HG03432 (cell line): Measurements from ENCODE around the gene HOXA13.

Source experiments
- ATAC-seq: cut with Tn5 transposase; IDR thresholded peaks from one replicate; pipeline ENCODE4 v1.9.1; 2021; ENCODE audit warnings: mild to moderate bottlenecking, moderate library complexity; ENCODE audit not compliant: unreplicated experiment

Gene HOXA13

GRCh38 chr7:27160546-27161213, 39.2 kb downstream of the HOXA13 start:
- ATAC-seq, result peak; percentile 62

- peak; percentile 22 for ATAC-seq
Observed at GRCh38 chr7:27160145-27160545, 39.7 kb downstream of the HOXA13 start.

GRCh38 chr7:27159266-27160144, 40.4 kb downstream of the HOXA13 start:
- ATAC-seq, result no peak

DNA sequence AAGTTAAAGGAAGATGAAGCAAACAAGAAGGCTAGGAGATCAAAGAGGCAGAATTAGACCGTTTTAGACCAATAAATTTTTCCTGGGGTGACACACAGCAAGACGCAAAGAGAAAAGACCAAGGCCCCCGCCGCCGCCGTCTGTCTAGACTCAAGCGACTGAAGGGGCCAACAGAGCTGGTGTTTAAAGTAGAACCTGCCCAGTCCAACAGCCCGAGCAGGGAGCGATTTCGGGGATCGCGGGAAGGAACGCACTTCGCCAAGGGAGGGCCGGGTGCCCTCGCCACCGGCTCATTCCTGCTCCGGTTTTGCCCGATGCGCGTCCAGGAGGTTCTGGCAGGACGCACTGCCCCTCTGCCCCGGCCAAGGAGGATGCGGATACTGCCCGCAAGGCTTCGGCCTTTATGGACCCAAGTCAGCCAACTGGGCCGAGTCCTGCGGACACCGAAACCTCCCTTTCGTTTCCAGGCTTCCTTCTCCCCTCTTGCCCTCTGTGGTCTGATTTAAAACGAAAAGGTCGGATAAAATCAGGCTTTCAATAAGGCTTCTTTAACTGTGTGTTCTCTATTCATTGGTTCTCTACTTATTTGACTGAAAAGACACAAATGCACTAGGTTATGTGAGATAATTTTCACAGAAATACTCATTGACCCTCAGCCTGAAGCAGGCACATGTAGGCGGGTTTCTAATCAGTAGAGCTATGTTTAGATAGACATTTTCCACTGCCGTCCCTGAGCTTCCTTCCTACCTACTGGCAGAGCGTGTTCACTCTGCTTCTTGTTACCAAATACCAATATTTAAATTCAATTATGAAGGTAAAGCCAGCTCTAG, 41.2 kb downstream of the HOXA13 start:
- ATAC-seq, result no peak

DNA sequence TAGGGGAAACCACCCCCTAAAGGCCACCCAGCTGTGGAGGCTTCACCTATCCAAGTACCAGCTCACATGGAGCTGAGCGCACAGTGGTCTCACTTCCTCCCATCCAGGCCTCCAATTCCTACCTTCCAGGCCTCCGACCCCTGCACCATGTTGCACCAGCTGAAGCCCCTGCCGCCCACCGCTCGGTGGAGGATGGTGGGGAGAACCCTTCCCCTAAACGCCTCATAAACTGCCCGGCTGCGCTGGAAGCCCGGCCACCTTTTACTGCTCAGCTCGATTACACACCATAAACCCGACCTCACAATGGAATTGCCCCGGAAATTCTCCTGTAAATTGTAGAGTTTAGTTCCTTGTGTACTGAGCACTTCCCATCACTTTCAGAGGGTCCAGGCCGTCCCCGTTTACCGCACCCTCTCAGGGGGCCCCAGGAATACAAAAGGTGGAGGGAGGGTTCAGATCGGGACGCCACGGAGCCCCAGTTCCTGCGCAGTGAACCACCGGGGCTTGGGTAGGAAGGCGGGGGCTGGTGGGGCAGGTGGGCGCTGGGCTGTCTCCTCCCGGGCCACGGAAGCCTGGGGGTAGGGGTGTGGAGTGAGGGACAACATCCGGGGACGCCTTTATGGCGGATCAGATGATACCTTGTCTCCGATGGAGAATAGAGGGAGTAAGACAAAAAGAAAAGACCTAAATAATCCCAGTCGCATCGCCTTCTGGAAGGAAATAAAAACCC, 42.0 kb downstream of the HOXA13 start:
- no peak for ATAC-seq

DNA sequence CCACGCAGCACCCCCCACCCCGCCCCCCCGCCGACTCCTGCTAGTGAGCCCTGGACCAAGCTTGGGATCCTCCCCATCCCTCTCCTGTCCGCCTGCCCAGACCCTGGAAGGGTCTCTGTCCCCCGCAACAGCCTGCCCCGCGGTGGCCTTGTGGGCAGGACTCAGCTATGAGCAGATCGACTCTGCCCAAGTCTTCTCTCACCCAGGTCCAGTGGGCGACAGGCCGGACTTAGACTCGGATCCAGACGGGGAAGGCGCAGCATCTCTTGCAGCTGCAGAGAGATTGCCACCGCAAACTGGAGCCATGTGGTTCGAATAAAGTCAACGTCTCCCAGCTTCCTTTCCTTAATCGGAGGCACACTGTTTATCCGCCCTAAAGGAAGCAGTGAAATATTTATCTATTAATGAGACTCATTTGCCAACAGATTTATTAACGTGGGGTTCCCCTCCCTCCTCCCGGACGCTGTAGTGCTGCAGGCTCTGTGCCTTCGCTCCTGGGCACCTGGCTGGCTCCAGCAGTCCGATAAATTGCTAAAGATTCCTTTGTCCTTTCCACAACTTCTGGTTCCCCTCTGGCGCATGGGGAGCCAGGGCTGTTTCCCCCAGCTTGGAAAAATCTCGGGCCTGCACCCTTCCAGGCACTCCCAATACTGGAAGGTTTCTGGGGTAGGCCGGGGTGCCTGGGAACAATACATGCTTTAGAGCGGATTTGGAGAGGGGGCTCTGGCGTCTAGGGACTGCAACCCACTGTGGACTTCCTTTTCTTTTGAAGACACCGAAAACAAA, 42.8 kb downstream of the HOXA13 start:
- ATAC-seq, result no peak

DNA sequence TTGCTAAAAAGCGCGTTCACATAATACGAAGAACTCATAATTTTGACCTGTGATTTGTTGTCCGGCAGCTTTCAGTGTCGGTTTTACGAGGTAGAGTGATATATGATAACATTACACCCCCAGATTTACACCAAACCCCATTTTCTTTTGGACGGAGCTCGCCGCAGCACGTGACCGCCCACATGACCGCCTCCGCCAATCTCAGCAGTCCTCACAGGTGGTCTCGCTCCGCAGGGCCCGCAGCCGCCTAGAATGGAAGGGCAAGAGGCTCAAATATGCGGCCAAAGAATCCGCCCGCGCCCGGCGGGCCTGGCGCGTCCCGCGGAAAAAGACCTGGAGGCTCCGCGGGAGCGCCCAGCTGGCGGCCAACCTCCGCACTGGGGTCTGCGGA, 43.4 kb downstream of the HOXA13 start, which contains the start of gene HOXA7:
HOXA7 (minus strand) TSS at position 168 of the 391 bp plus-strand sequence; CDS start at position 38, 130 bp downstream.
- ATAC-seq, result no peak

DNA sequence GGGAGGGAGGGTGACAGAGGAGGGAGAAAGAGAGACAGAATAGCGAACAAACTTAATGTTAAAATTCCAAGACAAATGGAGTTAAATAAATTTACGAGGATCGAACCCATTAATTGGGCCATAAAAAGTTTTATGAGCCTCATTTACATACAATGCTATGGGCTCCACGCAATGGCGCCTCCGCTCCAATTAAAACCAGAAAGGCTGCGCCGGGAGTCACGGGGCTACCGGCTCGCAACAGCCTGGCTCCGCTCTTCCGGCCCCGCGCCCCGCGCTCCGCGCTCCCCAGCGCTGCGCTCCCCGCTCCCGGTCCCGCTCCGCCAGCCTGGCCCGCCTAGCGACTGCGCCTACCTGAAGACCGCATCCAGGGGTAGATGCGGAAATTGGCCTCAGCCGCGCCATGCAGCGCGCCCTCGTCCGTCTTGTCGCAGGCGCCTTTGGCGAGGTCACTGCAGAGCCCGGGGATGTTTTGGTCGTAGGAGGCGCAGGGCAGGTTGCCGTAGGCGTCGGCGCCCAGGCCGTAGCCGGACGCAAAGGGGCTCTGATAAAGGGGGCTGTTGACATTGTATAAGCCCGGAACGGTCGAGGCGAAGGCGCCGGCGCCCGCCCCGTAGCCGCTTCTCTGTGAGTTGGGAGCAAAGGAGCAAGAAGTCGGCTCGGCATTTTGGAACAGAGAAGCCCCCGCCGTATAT, 43.9 kb downstream of the HOXA13 start:
- ATAC-seq, result no peak

- no peak for ATAC-seq
Observed at GRCh38 chr7:27154901-27155815, 44.7 kb downstream of the HOXA13 start.

- no peak for ATAC-seq
Observed at GRCh38 chr7:27154369-27154768, 45.5 kb downstream of the HOXA13 start.

- ATAC-seq, result no peak
Observed at GRCh38 chr7:27153526-27153925, 46.4 kb downstream of the HOXA13 start.

- no peak for ATAC-seq
Observed at GRCh38 chr7:27152816-27153442, 47.0 kb downstream of the HOXA13 start.

GRCh38 chr7:27151931-27152815, 47.7 kb downstream of the HOXA13 start, which contains the start of gene HOXA3:
Gene HOXA3 (minus strand): TSS chr7:27152583. CDS start chr7:27110640, 41,943 bp downstream.
- ATAC-seq, result no peak

DNA sequence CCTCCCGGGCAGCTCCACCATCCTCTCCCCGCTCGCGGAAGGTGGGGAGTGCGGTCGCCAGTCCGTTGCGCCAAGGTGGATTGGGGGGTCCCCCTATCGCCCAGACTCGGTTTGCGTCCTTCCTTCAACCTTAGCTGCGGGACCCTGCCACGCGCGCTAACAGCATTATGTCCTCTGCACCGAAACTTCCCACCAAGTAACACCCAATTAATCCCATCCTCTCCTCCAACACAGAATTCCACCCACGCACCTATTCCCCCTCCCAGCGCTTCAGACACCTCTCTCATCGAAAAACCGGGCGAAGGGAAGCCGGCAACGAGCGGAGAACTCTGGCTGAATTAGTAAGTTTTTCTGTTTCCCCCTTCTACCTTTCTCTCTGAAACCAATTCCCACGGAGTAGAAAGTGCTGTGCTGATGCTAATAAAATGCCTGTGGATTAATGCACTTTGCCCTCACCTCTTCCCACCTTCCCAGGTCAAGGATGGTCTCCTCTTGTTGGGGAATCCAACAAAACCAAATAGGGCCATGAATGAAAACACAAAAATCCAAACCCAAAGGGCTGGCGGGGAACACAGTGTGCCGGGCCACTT, 48.5 kb downstream of the HOXA13 start:
- no peak for ATAC-seq

DNA sequence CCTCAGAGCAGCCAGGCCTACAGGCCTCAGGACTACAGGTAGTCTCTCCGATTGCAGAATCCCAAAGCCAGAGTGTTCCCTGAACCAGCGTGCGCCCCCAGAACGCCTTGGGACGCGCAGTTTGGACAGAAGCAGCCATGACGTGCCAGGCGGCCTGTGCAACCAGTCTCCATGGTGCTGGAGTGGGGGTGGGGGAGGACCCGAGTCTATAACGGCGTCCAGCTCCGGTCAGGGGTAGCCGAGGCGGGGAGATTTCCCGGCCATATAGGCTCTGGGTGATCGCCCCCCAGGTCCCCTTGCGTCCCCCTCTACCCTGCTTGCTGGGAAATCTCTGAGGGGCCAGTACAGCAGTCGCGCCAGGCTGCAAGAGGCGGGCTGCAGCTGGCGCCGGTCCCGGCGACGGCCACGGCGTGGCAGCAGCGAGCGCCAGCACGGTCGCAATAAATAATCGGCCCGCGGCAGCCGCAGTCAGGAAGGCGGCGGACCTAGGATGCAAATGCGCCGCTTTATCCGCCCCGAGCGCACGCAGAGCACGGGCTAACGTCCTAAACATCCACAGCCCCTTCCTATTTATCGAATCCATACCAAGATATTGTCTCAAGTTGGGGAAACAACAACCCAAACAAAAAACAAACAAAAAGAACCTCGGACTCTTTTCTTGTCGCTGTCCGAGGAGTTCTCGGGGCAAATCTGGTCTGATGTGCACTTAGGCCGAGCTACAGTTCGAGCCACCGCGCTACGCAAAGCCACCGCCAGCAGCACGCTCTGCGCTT, 49.1 kb downstream of the HOXA13 start:
- peak; percentile 93 for ATAC-seq
